Spleen (tissue), 7 donors: ENCODE data around the gene FOXP1.

Source experiments
- CTCF ChIP-seq, 11 experiments: fragments of 200-600 bp in 7 of 11; fragments of 450-650 bp in 4 of 11; sonication (generic) in 4 of 11; IDR thresholded peaks in 8 of 11; conservative IDR thresholded peaks in 3 of 11; 1 replicate in 7 of 11; 2 replicates in 4 of 11; pipeline versions ENCODE4 v1.4.0 to v1.8.0; 2016 to 2021; ENCODE audit warnings: antibody characterized with exemption in 11 of 11, inconsistent platforms in 4 of 11, mild to moderate bottlenecking in 1 of 11
- POLR2A ChIP-seq, 3 donors: fragments of 450-650 bp; IDR thresholded peaks; one replicate each; pipeline ENCODE4 v1.5.1; 2017; ENCODE audit warnings: antibody characterized with exemption in 3 of 3, mild to moderate bottlenecking in 1 of 3
- POLR2AphosphoS5 ChIP-seq, 3 donors: sonication (generic); formaldehyde crosslinking; IDR thresholded peaks; one replicate each; pipeline ENCODE4 v1.5.1; 2017; ENCODE audit warnings: antibody characterized with exemption in 3 of 3
- donor health status: DM: no; HTN: no; CAD: no; lungs with moderate emphysema.
- donor health status: DM: no; HTN: no; CAD: no.
- donor health status: DM: no; HTN: no; CAD: no.

GRCh38 chr3:71545330-71545729 is 38.2 kb downstream of the FOXP1 start:
- no peak for TF ChIP-seq CTCF (IDR thresholded peaks at IDR 0.05 in 8 of 11, conservative IDR thresholded peaks at IDR 0.05 in 3 of 11)
- no peak for TF ChIP-seq POLR2A (IDR thresholded peaks at IDR 0.05)
- no peak for TF ChIP-seq POLR2AphosphoS5 (IDR thresholded peaks at IDR 0.05)
